B cell (primary cell): ENCODE results near the gene MOB3A.

Experiments
- EZH2 ChIP-seq: IDR thresholded peaks from 2 replicates; pipeline ENCODE4 v1.6.1; 2012; ENCODE audit warnings: borderline replicate concordance, low read depth, mild to moderate bottlenecking, moderate library complexity, low read length; ENCODE audit not compliant: insufficient read depth, poor library complexity, severe bottlenecking
- TF ChIP-seq, protein P1 (sequence below): fragments of 200-600 bp; IDR thresholded peaks from one replicate; pipeline ENCODE4 v1.8.0; 2022; ENCODE audit warnings: antibody characterized with exemption, mild to moderate bottlenecking

DNA sequence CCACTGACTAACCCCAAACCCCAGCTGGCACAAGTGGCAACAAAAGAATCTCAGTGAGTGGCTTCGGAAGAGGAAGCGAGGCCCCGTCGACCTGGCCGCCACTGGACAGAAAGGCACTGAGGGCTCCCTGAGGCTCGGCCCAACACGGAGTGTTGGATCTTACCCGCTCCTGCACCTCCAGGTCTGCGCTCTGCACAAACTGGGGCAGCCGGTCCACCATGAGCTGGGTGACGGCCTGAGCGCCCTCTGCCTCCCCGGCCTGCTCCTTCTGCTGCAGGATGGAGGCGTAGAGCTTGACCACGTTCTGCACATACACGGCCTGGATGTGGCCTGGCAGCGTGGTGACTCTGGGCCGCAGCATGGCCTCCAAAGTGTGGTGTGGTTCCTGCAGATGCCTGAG, 22.3 kb upstream of the MOB3A start:
- TF ChIP-seq EZH2 = no peak
- TF ChIP-seq, protein P1, sequence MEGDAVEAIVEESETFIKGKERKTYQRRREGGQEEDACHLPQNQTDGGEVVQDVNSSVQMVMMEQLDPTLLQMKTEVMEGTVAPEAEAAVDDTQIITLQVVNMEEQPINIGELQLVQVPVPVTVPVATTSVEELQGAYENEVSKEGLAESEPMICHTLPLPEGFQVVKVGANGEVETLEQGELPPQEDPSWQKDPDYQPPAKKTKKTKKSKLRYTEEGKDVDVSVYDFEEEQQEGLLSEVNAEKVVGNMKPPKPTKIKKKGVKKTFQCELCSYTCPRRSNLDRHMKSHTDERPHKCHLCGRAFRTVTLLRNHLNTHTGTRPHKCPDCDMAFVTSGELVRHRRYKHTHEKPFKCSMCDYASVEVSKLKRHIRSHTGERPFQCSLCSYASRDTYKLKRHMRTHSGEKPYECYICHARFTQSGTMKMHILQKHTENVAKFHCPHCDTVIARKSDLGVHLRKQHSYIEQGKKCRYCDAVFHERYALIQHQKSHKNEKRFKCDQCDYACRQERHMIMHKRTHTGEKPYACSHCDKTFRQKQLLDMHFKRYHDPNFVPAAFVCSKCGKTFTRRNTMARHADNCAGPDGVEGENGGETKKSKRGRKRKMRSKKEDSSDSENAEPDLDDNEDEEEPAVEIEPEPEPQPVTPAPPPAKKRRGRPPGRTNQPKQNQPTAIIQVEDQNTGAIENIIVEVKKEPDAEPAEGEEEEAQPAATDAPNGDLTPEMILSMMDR = no peak
